ENCODE measurements around the gene ZNF8. TPM values are rescaled to one million over a fixed set of nuclear protein-coding genes. Genes with fewer than 3 reads are reported as not detected.

ZNF8 gene
- total and polyA plus RNA-seq, 2 of the 4 experiments (the other 2 are of a cell fraction) = 2.1 to 3.9 TPM

DNA sequence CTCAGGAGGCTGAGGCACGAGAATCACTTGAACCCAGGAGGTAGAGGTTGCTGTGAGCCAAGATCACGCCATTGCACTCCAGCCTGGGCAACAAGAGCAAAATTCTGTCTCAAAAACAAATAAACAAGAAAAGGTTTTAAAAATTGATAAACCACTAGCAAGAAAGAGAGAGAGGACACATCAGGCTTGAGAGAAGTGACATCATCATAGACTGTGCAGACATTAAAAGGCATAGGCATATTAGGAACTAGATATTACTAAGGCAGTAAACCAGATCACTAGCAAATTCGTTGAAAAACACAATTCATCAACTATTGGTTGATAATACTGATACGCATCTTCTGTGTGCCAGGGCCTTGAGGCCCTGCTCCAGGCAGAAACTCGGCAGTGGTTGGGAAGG lies 66.8 kb downstream of the ZNF8 start:
- ATAC-seq (ENCODE audit: low read depth) = no peak
- H3K27ac ChIP-seq (ENCODE audit: insufficient read depth, low read length) = no peak overlapping the region
- ChIA-PET POLR2A (ENCODE audit: unreplicated experiment) (no interaction called here), CTCF (no interaction called here)
- H3K14ac ChIP-seq (replicated peaks; ENCODE audit: low read depth, low read length) = no peak overlapping the region
- H3K9me1 ChIP-seq (ENCODE audit: insufficient read depth, low read length) = peaks cover 11% of the 10 kb centered on the region; the same call in 1 of the 2 replicates
- no TSS peak for BruUV-seq (replicated peaks)
- H3K36me3 ChIP-seq (ENCODE audit: control insufficient read depth, insufficient read depth, low read length) = peaks cover 5% of the 10 kb centered on the region
- no peak overlapping the region for H3K56ac ChIP-seq (ENCODE audit: extremely low read depth, insufficient read depth, low read length)
- H3K27me3 ChIP-seq (ENCODE audit: control insufficient read depth, insufficient read depth, low read length) = no peaks in the 10 kb centered on the region
- no peak overlapping the region for H3K4me3 ChIP-seq (ENCODE audit: insufficient read depth, low read depth, low read length)
- in situ Hi-C loops (cut with MboI; ENCODE audit: low sequenced_read_pairs) (no loop called here), intact Hi-C loops (cut with micrococcal nuclease) (no loop called here), dilution Hi-C loops (cut with HindIII; ENCODE audit: low sequenced_read_pairs, unreplicated experiment) (no loop called here)
- no CpG with 5 or more reads among the region's 5 CpGs for WGBS, 2 experiments (ENCODE audit: extremely low coverage in 2 of 2, insufficient read length in 1 of 2)
- no peak overlapping the region for H2AFZ ChIP-seq (replicated peaks; ENCODE audit: low read length, poor library complexity)
- H3K23ac ChIP-seq (ENCODE audit: low read depth, low read length) = no peak overlapping the region
- H2BK20ac ChIP-seq (ENCODE audit: low read depth, low read length) = no peak overlapping the region
- no peaks in the 10 kb centered on the region for H3K9me3 ChIP-seq (ENCODE audit: control insufficient read depth, insufficient read depth, low read length)
- no peak for DNase-seq
- H3K79me1 ChIP-seq (ENCODE audit: low read depth in 1 of 2, low read length in 2 of 2) = peaks cover 23 to 51% of the 10 kb centered on the region in 2 experiments
- no peak overlapping the region for H3K4me2 ChIP-seq (ENCODE audit: low read depth, low read length)
- no peak overlapping the region for H2BK5ac ChIP-seq (ENCODE audit: low read depth, low read length, poor library complexity, severe bottlenecking)
- H4K91ac ChIP-seq (ENCODE audit: insufficient read depth, low read depth, low read length) = no peak overlapping the region
- no peak overlapping the region for H4K8ac ChIP-seq (ENCODE audit: low read depth in 2 of 2, low read length in 2 of 2)
- no peak overlapping the region for H2BK120ac ChIP-seq (ENCODE audit: low read depth, low read length)
- H2BK15ac ChIP-seq (ENCODE audit: low read depth, low read length) = no peak overlapping the region
- H4K5ac ChIP-seq (ENCODE audit: low read depth, low read length) = no peak overlapping the region
- no peak overlapping the region for H3K9ac ChIP-seq (ENCODE audit: low read depth, low read length)
- no peak overlapping the region for H3K4ac ChIP-seq (ENCODE audit: low read depth, low read length)
- peaks cover 6% of the 10 kb centered on the region; the same call in 1 of the 2 replicates for H3K4me1 ChIP-seq (ENCODE audit: control insufficient read depth, insufficient read depth, low read length)
- TF ChIP-seq RAD21 (IDR thresholded peaks at IDR 0.05; ENCODE audit: low read length) (no peak), BHLHE40 (IDR thresholded peaks at IDR 0.05; ENCODE audit: low read depth, low read length) (no peak), POLR2A (IDR thresholded peaks at IDR 0.05; ENCODE audit: low read depth, low read length) (no peak), MAFK (IDR thresholded peaks at IDR 0.05; ENCODE audit: low read depth, low read length) (no peak), RCOR1 (IDR thresholded peaks at IDR 0.05; ENCODE audit: insufficient replicate concordance, low read length) (no peak), RFX5 (IDR thresholded peaks at IDR 0.05; ENCODE audit: low read depth, low read length) (no peak), CEBPB (IDR thresholded peaks at IDR 0.05; ENCODE audit: low read depth, low read length) (no peak), MAZ (IDR thresholded peaks at IDR 0.05; ENCODE audit: borderline replicate concordance, low read depth, low read length) (no peak), NFE2L2 (IDR thresholded peaks at IDR 0.05; ENCODE audit: low read depth, low read length) (no peak), FOS (IDR thresholded peaks at IDR 0.05; ENCODE audit: low read depth, low read length) (no peak), SMC3 (IDR thresholded peaks at IDR 0.05; ENCODE audit: low read depth, low read length) (no peak), CHD1 (IDR thresholded peaks at IDR 0.05; ENCODE audit: low read depth, low read length) (no peak), MXI1 (IDR thresholded peaks at IDR 0.05; ENCODE audit: borderline replicate concordance, low read depth, low read length) (no peak)
- TF ChIP-seq, protein P1, sequence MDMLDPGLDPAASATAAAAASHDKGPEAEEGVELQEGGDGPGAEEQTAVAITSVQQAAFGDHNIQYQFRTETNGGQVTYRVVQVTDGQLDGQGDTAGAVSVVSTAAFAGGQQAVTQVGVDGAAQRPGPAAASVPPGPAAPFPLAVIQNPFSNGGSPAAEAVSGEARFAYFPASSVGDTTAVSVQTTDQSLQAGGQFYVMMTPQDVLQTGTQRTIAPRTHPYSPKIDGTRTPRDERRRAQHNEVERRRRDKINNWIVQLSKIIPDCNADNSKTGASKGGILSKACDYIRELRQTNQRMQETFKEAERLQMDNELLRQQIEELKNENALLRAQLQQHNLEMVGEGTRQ (IDR thresholded peaks at IDR 0.05; ENCODE audit: low read depth, low read length) = no peak
- TF ChIP-seq, protein P2, sequence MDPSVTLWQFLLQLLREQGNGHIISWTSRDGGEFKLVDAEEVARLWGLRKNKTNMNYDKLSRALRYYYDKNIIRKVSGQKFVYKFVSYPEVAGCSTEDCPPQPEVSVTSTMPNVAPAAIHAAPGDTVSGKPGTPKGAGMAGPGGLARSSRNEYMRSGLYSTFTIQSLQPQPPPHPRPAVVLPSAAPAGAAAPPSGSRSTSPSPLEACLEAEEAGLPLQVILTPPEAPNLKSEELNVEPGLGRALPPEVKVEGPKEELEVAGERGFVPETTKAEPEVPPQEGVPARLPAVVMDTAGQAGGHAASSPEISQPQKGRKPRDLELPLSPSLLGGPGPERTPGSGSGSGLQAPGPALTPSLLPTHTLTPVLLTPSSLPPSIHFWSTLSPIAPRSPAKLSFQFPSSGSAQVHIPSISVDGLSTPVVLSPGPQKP (IDR thresholded peaks at IDR 0.05; ENCODE audit: borderline replicate concordance, low read depth, low read length) = no peak
- TF ChIP-seq, protein P3, sequence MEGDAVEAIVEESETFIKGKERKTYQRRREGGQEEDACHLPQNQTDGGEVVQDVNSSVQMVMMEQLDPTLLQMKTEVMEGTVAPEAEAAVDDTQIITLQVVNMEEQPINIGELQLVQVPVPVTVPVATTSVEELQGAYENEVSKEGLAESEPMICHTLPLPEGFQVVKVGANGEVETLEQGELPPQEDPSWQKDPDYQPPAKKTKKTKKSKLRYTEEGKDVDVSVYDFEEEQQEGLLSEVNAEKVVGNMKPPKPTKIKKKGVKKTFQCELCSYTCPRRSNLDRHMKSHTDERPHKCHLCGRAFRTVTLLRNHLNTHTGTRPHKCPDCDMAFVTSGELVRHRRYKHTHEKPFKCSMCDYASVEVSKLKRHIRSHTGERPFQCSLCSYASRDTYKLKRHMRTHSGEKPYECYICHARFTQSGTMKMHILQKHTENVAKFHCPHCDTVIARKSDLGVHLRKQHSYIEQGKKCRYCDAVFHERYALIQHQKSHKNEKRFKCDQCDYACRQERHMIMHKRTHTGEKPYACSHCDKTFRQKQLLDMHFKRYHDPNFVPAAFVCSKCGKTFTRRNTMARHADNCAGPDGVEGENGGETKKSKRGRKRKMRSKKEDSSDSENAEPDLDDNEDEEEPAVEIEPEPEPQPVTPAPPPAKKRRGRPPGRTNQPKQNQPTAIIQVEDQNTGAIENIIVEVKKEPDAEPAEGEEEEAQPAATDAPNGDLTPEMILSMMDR (conservative IDR thresholded peaks at IDR 0.05; ENCODE audit: low read depth, low read length) = no peak
- H2AK9ac ChIP-seq (replicated peaks; ENCODE audit: low read depth, low read length, poor library complexity) = no peak overlapping the region
- peak overlapping the region; percentile 1; the same call in 1 of the 2 replicates for H2AK5ac ChIP-seq (ENCODE audit: low read depth, low read length)
- H3K18ac ChIP-seq (ENCODE audit: low read depth, low read length) = no peak overlapping the region
- peaks cover 12% of the 10 kb centered on the region; the same call in 1 of the 2 replicates for H4K20me1 ChIP-seq (ENCODE audit: insufficient read depth, low read length)
